B cell (primary cell): Measurements from ENCODE around the gene C6orf52. TPM values are rescaled to one million over a fixed set of nuclear protein-coding genes. Genes with fewer than 3 reads are reported as not detected.
A peak's percentile ranks its signal among the peaks of the same experiment; 100 is the strongest.

ENCODE experiments used
- ATAC-seq: fragments of 200-7000 bp; cut with Tn5 transposase; one replicate; pipeline ENCODE4 v1.10.0; 2021; ENCODE audit warnings: low read depth, mild to moderate bottlenecking, moderate number of reproducible peaks, moderate library complexity
- CTCF ChIA-PET: fragments of 350-600 bp; sonication (Branson Sonifier 250); formaldehyde crosslinking; loops from one replicate; lab custom pipeline; 2021; ENCODE audit warnings: antibody characterized with exemption, inconsistent platforms; lab: Charles Lee
- POLR2A ChIA-PET: fragments of 350-600 bp; sonication (Branson Sonifier 250); formaldehyde crosslinking; loops from one replicate; lab custom pipeline; 2021; ENCODE audit warnings: antibody characterized with exemption; lab: Charles Lee
- DNase-seq: peaks from one replicate; pipeline ENCODE4 v3.0.0; 2013
- H2AFZ ChIP-seq: 2 replicates; pipeline ENCODE4 v1.6.1; 2012; ENCODE audit warnings: mild to moderate bottlenecking, low read depth, low read length; ENCODE audit not compliant: insufficient read depth, poor library complexity, severe bottlenecking
- H3K27ac ChIP-seq, 2 donors: 1 replicate in 1 of 2; 2 replicates in 1 of 2; pipeline ENCODE4 v1.5.1; 2012 to 2013; ENCODE audit warnings: low read length in 2 of 2, mild to moderate bottlenecking in 2 of 2, moderate library complexity in 1 of 2
- H3K27me3 ChIP-seq, 4 experiments: fragments of 200-600 bp in 1 of 4; sonication (generic) in 1 of 4; replicated peaks in 1 of 4; 1 replicate in 2 of 4; 2 replicates in 2 of 4; pipeline versions ENCODE4 v1.6.1 to v1.7.0; 2013 to 2016; ENCODE audit warnings: low read length in 3 of 4, mild to moderate bottlenecking in 2 of 4, mixed read lengths in 1 of 4, moderate library complexity in 1 of 4; ENCODE audit not compliant: insufficient read depth in 4 of 4, control insufficient read depth in 3 of 4; ENCODE audit errors: control extremely low read depth in 1 of 4
- H3K36me3 ChIP-seq, 2 experiments: replicated peaks in 1 of 2; 1 replicate in 1 of 2; 2 replicates in 1 of 2; pipeline versions ENCODE4 v1.6.1 to v1.7.1; 2013; ENCODE audit warnings: low read length in 1 of 2; ENCODE audit not compliant: insufficient read depth in 2 of 2, control insufficient read depth in 1 of 2; ENCODE audit errors: control extremely low read depth in 1 of 2, extremely low read depth in 1 of 2
- H3K4me1 ChIP-seq, 2 donors: fragments of 200-600 bp in 1 of 2; sonication (generic) in 1 of 2; 1 replicate in 1 of 2; 2 replicates in 1 of 2; pipeline versions ENCODE4 v1.5.1 to v1.6.1; 2013 to 2017; ENCODE audit warnings: low read length in 2 of 2; ENCODE audit not compliant: control insufficient read depth in 2 of 2, insufficient read depth in 2 of 2
- H3K4me2 ChIP-seq: replicated peaks from 2 replicates; pipeline ENCODE3; 2012; ENCODE audit warnings: mild to moderate bottlenecking, low read depth, low read length; ENCODE audit not compliant: poor library complexity, severe bottlenecking
- H3K4me3 ChIP-seq, 5 experiments: fragments of 200-600 bp in 1 of 5; sonication (generic) in 1 of 5; 1 replicate in 3 of 5; 2 replicates in 2 of 5; pipeline versions ENCODE4 v1.5.1 to v1.7.0; 2011 to 2016; ENCODE audit warnings: low read length in 4 of 5, mild to moderate bottlenecking in 4 of 5, low read depth in 2 of 5, control low read depth in 1 of 5, moderate library complexity in 1 of 5; ENCODE audit not compliant: insufficient read depth in 1 of 5; ENCODE audit errors: control extremely low read depth in 1 of 5, extremely low read depth in 1 of 5
- H3K79me2 ChIP-seq: fragments of 200-600 bp; sonication (generic); one replicate; pipeline ENCODE4 v1.6.0; 2016; ENCODE audit warnings: low read length; ENCODE audit not compliant: control insufficient read depth, insufficient read depth
- H3K9ac ChIP-seq: fragments of 200-600 bp; sonication (generic); 2 replicates; pipeline ENCODE4 v1.6.1; 2017; ENCODE audit warnings: mild to moderate bottlenecking, low read length, moderate library complexity
- H3K9me3 ChIP-seq, 3 donors: one replicate each; pipeline versions ENCODE4 v1.6.1 to v1.7.1; 2013; ENCODE audit warnings: low read length in 2 of 3; ENCODE audit not compliant: control insufficient read depth in 2 of 3, insufficient read depth in 1 of 3; ENCODE audit errors: control extremely low read depth in 1 of 3
- H4K20me1 ChIP-seq: 2 replicates; pipeline ENCODE4 v1.6.0; 2012; ENCODE audit warnings: mild to moderate bottlenecking, low read length; ENCODE audit not compliant: insufficient read depth, control insufficient read depth, poor library complexity, severe bottlenecking
- H3K27ac Mint-ChIP-seq: one replicate; pipeline ENCODE4 v1.8.0; 2021; ENCODE audit warnings: mixed read lengths
- H3K27me3 Mint-ChIP-seq: one replicate; pipeline ENCODE4 v1.8.0; 2021; ENCODE audit warnings: mixed read lengths
- H3K4me1 Mint-ChIP-seq: one replicate; pipeline ENCODE4 v1.8.0; 2021; ENCODE audit warnings: mixed read lengths
- H3K4me3 Mint-ChIP-seq: one replicate; pipeline ENCODE4 v1.8.0; 2021; ENCODE audit warnings: mixed read lengths
- H3K9me3 Mint-ChIP-seq: one replicate; pipeline ENCODE4 v1.8.0; 2022; ENCODE audit warnings: mixed read lengths; ENCODE audit not compliant: insufficient read depth
- CTCF ChIP-seq: fragments of 200-600 bp; IDR thresholded peaks from one replicate; pipeline ENCODE4 v1.8.0; 2022; ENCODE audit warnings: antibody characterized with exemption, mild to moderate bottlenecking
- EZH2 ChIP-seq: IDR thresholded peaks from 2 replicates; pipeline ENCODE4 v1.6.1; 2012; ENCODE audit warnings: borderline replicate concordance, low read depth, mild to moderate bottlenecking, moderate library complexity, low read length; ENCODE audit not compliant: insufficient read depth, poor library complexity, severe bottlenecking
- whole genome bisulfite sequencing: methylation state at CpG from one replicate; pipeline ENCODE4 v1.1.5; 2013; ENCODE audit warnings: missing lambda C conversion rate; ENCODE audit not compliant: insufficient coverage; 5-methylcytosine and 5-hydroxymethylcytosine counted together
- intact Hi-C: fragments of 100-400 bp; cut with micrococcal nuclease; formaldehyde crosslinking; loops from one replicate; pipeline ENCODE4 v1.10.0; 2022
- polyA plus RNA-seq: library from polyadenylated mRNA; depleted of rRNA; stranded (reverse); fragments of >200 nt; gene quantifications from 2 replicates; pipeline ENCODE4 v1.2.3, GENCODE V29; 2012
- total RNA-seq, 2 donors: library from RNA; stranded (reverse); fragments of 120-200 nt in 1 of 2; gene quantifications; 1 replicate in 1 of 2; 2 replicates in 1 of 2; pipeline versions ENCODE4 v1.2.3 to v1.2.4, GENCODE V29; 2013 to 2022

C6orf52 gene
- total and polyA plus RNA-seq, 2 donors (not counting 1 experiment from before 2014, with no cell fraction given) = 0.51 to 1.2 TPM

GRCh38 chr6:10659699-10660348 is 34.6 kb downstream of the C6orf52 start:
- Mint-ChIP-seq H3K4me3 (peak overlapping the region; percentile 37), H3K27me3 (peaks cover 20% of the 10 kb centered on the region), H3K4me1 (peaks cover 16% of the 10 kb centered on the region), H3K9me3 (no peaks in the 10 kb centered on the region), H3K27ac (no peak overlapping the region)
- TF ChIP-seq CTCF (no peak), EZH2 (no peak)
- Histone ChIP-seq H3K27me3 (peaks cover 0 to 17% (median 5%) of the 10 kb centered on the region in 4 experiments), H3K79me2 (no peaks in the 10 kb centered on the region), H3K36me3 (no peaks in the 10 kb centered on the region), H3K9ac (peak overlapping the region; percentile 39), H3K27ac (no peak overlapping the region), H3K4me2 (peak overlapping the region; percentile 47), H2AFZ (peak overlapping the region; percentile 42), H4K20me1 (no peaks in the 10 kb centered on the region), H3K9me3 (no peaks in the 10 kb centered on the region), H3K4me1 (peaks cover 7 to 10% of the 10 kb centered on the region in 2 donors), H3K4me3 (peak overlapping the region in 4 of 5 experiments; percentile 17 to 57 (median 35))
- WGBS = 83% methylated on average over 41 of the region's 48 CpGs
- ATAC-seq (no peak), DNase-seq (no peak)
- CTCF ChIA-PET = interaction anchor here (1.1 to 1.9 kb wide), 2 partner anchors 149 to 150 kb away, joined by 3 to 8 read pairs; no protein-coding TSS in a partner anchor
- POLR2A ChIA-PET = interaction anchor here (0.6 to 0.7 kb wide), 2 partner anchors 35 to 46 kb away, joined by 3 read pairs; partner anchors contain the start of genes C6orf52 and PAK1IP1
- intact Hi-C loops = no loop called here
